ENCODE measurements around the gene AARS2.

Gene AARS2

GRCh38 chr6:44304282-44305199 lies 8.6 kb downstream of the AARS2 start:
- in situ Hi-C loops (cut with MboI; ENCODE audit: low pct_unique_long_range_greater_than_20kb, low sequenced_read_pairs) = no loop called here
- DNase-seq = peak; percentile 44

GRCh38 chr6:44303842-44304241 lies 9.3 kb downstream of the AARS2 start:
- DNase-seq = no peak
- in situ Hi-C loops (cut with MboI; ENCODE audit: low pct_unique_long_range_greater_than_20kb, low sequenced_read_pairs) = no loop called here

GRCh38 chr6:44302856-44303255 lies 10.3 kb downstream of the AARS2 start:
- in situ Hi-C loops (cut with MboI; ENCODE audit: low pct_unique_long_range_greater_than_20kb, low sequenced_read_pairs) = no loop called here

GRCh38 chr6:44301782-44302564 lies 11.2 kb downstream of the AARS2 start:
- in situ Hi-C loops (cut with MboI; ENCODE audit: low pct_unique_long_range_greater_than_20kb, low sequenced_read_pairs) = no loop called here

More at GRCh38 chr6:44302856-44303255, 10.3 kb downstream of the AARS2 start:
- DNase-seq = no peak

GRCh38 chr6:44301106-44301505 lies 12.0 kb downstream of the AARS2 start:
- in situ Hi-C loops (cut with MboI; ENCODE audit: low pct_unique_long_range_greater_than_20kb, low sequenced_read_pairs) = no loop called here
- DNase-seq = no peak

More at GRCh38 chr6:44301782-44302564, 11.2 kb downstream of the AARS2 start:
- no peak for DNase-seq

GRCh38 chr6:44300292-44300823 lies 12.8 kb downstream of the AARS2 start:
- DNase-seq = no peak
- in situ Hi-C loops (cut with MboI; ENCODE audit: low pct_unique_long_range_greater_than_20kb, low sequenced_read_pairs) = no loop called here

- in situ Hi-C loops (cut with MboI; ENCODE audit: low pct_unique_long_range_greater_than_20kb, low sequenced_read_pairs) = no loop called here
- no peak for DNase-seq
Measured at GRCh38 chr6:44298864-44299263, 14.3 kb downstream of the AARS2 start.

GRCh38 chr6:44298055-44298803 lies 14.9 kb downstream of the AARS2 start:
- in situ Hi-C loops (cut with MboI; ENCODE audit: low pct_unique_long_range_greater_than_20kb, low sequenced_read_pairs) = no loop called here

GRCh38 chr6:44297063-44298038 lies 15.8 kb downstream of the AARS2 start:
- no peak for DNase-seq
- in situ Hi-C loops (cut with MboI; ENCODE audit: low pct_unique_long_range_greater_than_20kb, low sequenced_read_pairs) = no loop called here

More at GRCh38 chr6:44298055-44298803, 14.9 kb downstream of the AARS2 start:
- DNase-seq = no peak

GRCh38 chr6:44294832-44295791 lies 18.0 kb downstream of the AARS2 start:
- no peak for DNase-seq
- in situ Hi-C loops (cut with MboI; ENCODE audit: low pct_unique_long_range_greater_than_20kb, low sequenced_read_pairs) = no loop called here

- in situ Hi-C loops (cut with MboI; ENCODE audit: low pct_unique_long_range_greater_than_20kb, low sequenced_read_pairs) = no loop called here
- no peak for DNase-seq
Measured at GRCh38 chr6:44292661-44293365, 20.3 kb downstream of the AARS2 start.

GRCh38 chr6:44291841-44292240 lies 21.3 kb downstream of the AARS2 start:
- no peak for DNase-seq
- in situ Hi-C loops (cut with MboI; ENCODE audit: low pct_unique_long_range_greater_than_20kb, low sequenced_read_pairs) = no loop called here

GRCh38 chr6:44289726-44290260 lies 23.4 kb downstream of the AARS2 start:
- in situ Hi-C loops (cut with MboI; ENCODE audit: low pct_unique_long_range_greater_than_20kb, low sequenced_read_pairs) = no loop called here
- DNase-seq = no peak

GRCh38 chr6:44286747-44287146 lies 26.4 kb downstream of the AARS2 start:
- in situ Hi-C loops (cut with MboI; ENCODE audit: low pct_unique_long_range_greater_than_20kb, low sequenced_read_pairs) = no loop called here
- DNase-seq = no peak

- in situ Hi-C loops (cut with MboI; ENCODE audit: low pct_unique_long_range_greater_than_20kb, low sequenced_read_pairs) = no loop called here
- DNase-seq = no peak
Measured at GRCh38 chr6:44286285-44286565, 26.9 kb downstream of the AARS2 start.

GRCh38 chr6:44285552-44286284 lies 27.4 kb downstream of the AARS2 start:
- in situ Hi-C loops (cut with MboI; ENCODE audit: low pct_unique_long_range_greater_than_20kb, low sequenced_read_pairs) = no loop called here

More at GRCh38 chr6:44285552-44286284, 27.4 kb downstream of the AARS2 start:
- DNase-seq = no peak

All from KBM-7 (cell line).